Fibroblast of skin of left quadriceps (primary cell): ENCODE measurements around the gene SLC6A6.

Experiments used
- DNase-seq, 2 experiments: peaks; one replicate each; pipeline ENCODE4 v3.0.0-alpha.2; 2013; ENCODE audit warnings: low read depth in 2 of 2

SLC6A6 gene

DNA sequence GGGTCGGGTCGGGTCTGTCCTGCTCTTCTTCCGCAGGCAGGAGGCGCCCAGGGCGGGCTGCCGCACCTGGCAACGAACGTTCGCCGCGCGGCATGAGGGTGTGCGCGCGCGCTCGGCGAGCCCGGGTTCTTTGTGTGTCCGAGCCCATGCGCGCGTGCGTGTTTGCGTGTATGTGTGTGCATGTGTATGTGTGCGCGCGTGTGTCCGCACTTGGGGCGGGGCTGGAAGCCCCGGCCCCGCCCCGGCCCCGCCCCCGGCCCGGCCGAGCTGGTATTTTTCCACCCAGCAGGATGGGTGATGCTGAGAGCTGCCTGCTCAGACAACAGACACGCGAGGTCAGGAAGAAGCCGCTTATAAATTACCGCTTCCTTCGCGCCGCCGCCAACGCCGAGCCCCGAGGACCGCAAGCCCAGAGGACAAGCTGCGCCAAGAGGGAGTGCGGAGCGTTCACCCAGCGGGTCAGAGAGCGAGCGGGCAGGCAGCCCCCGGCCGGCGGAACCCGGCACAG, at the start of gene SLC6A6:
Gene SLC6A6 (plus strand): TSS at position 303 of the 508 bp plus-strand sequence. CDS start 41,029 bp downstream, outside the sequence.
- DNase-seq = peak; percentile 86 to 90

DNA sequence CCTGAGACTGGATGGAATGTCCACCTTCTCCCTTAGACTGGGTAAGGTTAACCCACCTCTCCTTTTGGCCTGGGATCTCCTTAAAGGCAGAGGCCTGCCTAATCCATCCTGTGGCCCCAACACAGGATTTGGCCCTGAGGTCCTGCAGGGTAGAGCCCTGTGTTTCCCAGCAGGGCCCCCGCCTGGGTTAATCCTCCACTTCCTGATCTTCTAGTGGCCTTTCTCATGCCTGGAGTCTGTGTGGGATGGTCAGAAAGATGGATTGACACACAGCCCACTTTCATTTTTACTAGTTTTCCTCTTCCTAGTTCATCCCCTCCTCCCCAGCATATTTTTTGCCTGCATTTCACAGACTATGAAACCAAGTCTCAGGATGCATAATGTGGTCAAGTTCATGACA, 48.9 kb upstream of the SLC6A6 start:
- no peak for DNase-seq

DNA sequence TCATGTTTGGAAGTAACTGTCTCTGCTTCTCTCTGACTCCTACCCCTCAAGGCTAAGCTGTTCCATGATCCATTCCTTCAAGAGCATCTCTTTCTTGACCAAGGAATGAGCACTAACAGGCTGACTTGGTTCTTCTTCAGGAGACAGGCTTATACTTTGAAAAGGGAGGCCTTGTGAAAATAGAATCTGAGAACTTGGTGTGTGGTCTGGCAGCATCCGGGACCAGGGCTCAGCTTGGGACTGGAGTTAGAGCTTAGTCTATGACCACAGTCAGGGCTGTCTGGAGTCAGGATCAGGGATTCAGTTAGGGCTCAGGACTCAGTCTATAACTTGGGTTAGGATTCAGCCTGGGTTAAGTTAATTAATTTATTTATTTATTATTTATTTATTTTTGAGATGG, 44.9 kb upstream of the SLC6A6 start:
- no peak for DNase-seq

DNA sequence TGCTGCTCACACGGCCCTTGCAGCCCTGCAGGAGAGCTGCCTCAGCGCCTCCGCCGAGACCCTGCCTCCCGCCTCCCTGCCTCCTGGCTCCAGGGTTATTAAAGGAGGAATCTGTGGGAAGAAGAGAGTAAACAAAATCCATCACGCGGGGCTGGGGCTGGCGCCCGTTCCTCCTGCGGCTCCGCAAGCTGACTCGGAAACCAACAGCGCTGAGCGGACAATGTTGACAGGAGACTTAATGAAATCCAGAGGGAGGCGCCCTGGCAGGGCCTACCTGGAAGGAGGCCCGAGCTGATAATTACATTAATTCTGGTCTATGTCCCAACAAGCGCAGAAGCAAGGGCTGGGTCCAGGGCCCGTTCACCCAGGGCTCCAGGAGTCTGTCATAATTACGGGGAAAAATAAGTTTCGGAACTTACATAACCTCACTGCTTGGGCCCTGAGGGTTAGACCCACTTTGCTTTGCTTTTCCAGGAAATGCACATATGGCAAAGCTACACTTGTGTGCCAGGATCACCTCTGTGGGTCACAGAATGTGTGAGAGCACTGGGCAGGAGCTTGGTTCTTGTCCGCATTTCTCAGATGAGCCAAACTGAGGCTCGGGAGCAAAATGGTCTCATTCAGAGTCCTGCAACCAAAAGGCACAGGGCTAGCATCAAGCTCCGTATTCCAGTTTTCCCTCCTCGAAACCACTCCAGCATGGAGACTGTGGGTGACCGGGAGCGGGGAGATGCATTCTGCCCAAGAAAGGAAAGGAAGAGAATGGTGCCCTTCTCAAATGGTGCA, 43.8 kb upstream of the SLC6A6 start:
- peak; percentile 37 to 42 for DNase-seq

DNA sequence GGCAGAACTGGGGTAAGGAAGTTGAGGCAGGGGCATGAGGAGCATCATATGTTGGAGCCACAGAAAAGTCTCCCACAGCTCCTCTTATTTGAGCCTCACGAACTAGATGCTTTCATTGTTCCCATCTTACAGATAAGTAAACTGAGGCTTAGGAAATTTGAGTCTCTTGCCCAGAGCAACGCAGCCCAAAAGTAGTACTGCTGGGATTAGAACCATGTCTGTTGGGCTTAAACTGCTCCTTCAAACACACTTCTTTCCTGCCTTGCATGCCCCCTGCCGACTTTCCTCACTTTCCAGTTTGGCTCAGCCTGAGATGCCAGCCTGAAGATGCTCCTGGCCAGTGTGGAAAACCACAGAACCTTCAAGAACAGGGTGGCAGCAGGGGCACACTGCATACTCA, 43.1 kb upstream of the SLC6A6 start:
- DNase-seq = no peak

DNA sequence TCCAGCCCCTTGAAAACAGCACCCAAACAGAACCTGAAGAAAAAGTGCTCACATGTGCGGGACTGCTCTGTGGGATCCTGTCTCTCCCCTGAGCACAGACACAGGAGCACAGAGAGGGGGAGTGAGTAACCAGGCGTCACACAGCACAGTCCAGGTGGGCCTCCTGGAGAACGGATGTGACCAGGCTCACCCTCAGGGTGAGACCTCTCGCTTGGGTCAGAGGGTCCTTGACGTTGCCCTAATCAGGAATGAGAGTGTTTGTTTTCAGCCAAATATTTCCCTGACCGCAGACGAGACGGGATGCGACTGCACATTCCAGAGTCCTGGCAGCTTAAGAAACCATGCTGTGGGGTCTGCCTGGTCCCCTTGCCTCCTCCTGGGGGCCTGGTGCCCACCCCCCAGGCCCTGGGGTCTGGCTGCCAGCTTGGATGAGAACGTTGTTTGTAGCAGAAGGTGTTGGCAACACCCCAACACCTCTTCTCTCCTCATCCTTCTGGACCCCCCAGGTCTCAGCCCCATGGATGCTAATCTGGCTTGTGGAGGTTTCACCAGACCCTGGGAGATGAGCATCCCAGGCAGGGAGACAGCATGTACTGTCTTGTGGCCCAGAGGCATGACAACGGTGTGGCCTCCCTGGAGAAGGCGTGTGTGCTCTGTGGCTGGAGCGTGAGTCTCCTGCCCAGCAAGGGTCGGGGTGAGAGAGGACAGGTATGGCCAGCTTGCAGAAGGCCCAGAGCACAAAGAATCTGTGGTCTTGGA, 42.1 kb upstream of the SLC6A6 start:
- DNase-seq = no peak

DNA sequence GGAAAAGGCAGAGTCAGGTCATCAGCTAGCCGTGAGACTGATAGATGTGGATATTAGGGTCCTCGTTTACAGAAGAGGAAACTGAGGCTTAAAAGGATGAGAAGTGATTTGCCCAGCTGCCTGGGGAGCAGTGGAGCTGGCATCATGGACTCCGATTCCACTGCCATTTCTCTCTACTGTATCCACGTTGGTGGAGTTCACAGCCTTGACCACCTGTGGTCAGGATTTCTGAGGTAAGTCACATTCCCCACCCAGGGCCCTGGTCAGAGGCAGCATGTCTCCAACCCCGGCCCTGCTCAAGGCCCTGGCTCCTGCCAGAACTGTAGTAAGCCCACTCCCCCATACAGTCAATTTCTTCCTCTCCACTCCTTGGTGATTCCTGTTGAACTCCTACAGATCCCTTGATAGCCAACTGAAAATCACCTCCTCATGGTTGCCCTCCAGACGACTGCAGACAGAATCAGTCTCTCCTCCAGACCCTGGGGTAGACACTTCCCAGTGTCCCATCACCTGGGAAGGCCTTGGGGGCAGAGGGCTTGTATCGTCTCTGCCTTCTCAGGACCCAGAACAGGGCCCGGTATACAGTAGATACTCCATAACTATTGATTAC, 41.2 kb upstream of the SLC6A6 start:
- DNase-seq = no peak

DNA sequence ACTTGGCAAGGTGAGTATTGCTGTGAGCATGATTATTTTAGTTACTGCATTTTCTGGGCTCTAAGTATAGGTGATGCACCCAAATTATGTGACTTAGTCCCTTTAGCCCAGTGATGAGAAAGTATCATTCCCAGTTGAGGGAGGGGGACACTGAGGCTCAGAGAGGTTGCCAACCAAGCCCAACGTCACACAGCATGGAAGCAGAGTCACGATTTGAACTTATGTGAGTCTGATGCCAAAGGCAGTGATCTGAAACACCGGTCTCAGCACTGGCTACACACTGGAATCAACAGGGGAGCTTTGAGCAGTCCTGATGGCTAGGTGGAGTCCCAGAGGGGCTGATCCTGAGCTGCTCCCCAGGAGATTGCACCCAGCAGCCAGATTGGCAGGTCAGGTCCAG, 39.5 kb upstream of the SLC6A6 start:
- no peak for DNase-seq

DNA sequence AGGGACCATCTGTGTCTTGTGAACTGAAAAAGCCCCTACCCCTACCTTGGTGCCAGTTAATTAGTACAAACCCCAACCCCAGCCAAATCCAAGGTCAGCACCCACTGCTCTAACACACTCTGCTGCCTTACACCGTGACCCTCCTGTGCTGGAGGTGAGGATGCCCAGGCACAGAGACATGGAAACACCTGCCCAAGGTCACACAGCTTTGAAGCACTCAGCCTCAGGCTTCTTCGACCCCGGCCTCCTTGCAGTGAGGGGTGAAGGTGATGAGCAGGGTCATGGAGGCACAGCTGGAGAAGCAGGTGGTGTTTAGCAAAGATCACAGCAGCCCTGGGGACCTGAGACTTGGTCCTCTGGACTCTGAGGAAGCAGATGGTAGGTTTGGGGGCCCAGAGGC, 39.0 kb upstream of the SLC6A6 start:
- DNase-seq = no peak

DNA sequence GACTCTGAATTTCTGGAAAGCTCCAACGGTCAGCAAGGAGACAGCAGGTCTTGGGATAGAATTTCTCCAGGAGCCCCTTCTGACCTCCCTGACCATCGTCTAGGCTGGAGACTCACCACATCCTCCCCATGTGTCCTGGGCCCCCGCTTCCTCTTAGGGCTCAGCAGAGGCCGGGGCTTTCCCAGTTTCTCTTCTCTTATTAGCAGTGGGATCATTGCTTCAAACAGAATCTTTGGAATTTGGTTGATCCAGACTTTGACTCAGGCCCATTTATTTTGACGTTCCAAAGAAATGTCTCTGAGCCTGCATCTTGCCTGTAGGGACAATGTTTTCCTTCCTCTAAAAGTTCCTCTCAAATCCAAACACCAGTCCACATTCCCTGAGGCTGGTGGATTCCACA, 38.4 kb upstream of the SLC6A6 start:
- DNase-seq = no peak

DNA sequence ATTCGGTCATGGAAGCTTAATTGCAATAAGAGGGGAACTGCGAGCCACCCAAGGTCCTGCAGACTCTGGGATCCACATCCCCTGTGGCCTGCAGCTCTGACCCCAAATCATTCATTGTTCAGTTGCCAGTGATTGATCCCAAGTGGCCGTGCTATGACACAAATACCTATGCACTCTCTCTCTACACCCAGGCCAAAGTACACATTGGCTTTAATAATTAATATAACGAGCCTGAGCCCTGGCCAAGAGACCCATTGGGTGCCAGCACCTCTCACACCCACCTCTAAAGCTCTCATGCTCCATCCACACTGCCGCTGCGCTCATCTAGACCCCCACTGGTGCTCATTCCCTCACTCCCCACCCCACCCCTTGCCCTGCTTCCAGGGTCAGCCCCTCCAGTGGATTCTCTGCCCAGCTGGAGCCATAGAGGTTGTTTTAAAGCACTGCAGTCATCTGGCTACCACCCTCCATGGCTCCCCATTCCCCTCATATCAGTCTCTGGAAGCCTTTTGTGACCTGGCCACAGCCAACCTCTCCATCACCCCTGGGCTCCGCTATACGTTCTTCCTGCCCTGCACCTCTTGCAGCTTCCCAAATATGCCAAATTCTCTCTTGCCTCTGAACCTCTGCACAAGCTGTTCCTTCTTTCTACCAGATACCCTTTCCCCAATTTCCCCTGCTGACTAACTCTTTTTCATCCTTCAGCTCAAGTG, 37.7 kb upstream of the SLC6A6 start:
- DNase-seq = no peak

DNA sequence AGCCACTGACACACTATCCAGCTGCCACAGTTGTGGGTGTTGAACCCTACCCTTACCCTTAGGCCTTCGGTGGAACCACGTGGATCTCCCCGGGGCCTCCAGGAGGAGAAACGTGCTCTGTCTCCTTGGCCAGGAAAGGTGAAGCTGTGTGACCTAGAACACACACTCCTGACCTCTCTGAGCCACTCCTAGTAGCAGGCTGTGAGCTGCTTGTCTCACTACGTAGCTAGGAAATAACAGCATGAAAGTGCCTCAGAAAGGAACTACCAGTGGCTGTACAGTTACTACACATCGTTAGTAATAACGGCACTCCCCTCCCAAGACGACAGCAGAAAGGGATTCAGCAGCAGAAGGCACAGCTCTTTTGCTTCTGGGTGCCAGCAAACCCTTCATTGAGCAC, 36.2 kb upstream of the SLC6A6 start:
- no peak for DNase-seq

DNA sequence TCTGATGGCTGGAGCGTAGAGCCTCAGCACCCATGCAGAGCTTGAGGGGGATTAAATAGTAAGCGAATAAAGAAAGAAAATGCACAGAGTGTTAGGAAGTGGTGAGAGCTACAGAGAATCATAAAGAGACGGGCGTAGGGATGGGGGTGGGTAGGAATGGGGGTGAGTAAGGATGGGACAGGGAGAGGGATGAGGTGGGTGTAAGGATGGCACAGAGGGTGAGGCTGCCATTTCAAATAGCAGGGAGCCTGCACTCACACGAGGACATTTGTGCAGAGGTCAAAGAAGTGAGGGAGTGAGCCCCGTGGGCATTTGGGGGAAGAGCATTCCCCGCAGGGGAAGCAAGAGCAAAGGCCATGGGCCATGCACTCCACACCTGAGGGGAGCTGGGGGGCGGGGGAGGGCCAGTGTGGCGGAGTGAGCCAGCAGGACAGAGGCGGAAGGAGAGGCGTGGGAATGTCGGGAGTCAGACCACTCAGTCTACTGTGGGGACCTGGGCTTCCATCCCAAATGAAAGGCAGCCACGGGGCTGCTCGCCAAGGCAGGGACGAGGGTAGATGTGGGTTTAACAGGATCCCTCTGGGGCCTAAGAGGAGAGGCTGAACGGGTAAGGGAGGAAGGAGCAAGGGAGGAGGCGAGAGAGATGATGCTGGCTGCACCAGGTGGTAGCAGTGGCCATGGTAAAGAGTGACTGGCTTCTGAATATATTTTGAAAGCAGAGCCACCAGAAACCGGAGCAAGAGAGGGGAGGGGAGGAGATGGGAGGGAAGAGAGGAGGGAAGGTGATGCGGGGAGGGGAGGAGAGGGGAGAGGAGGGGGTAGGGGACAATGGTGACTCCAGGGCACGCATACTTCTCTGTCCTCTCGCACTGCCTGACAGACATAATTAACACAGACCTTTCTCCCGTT, 35.2 kb upstream of the SLC6A6 start:
- no peak for DNase-seq

DNA sequence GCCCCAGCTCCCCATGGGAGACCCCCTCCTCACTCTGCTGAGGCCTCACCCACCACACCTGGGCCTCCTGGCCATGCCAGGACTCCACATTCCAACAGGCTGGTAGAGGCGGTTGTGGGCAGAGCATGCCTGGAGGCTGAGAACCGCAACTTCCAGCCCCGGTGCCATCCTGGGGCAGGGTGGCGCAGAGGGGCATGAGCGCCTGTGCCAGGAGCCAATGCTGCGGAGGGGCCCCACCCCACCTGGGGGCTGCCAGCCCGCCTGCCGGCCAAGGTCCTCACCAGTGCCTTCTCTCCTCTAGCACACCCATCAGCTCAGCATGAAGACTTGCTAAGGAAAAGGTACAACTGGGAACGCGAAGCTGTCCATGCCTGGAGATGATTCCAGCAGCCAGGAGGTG, 34.3 kb upstream of the SLC6A6 start:
- no peak for DNase-seq

DNA sequence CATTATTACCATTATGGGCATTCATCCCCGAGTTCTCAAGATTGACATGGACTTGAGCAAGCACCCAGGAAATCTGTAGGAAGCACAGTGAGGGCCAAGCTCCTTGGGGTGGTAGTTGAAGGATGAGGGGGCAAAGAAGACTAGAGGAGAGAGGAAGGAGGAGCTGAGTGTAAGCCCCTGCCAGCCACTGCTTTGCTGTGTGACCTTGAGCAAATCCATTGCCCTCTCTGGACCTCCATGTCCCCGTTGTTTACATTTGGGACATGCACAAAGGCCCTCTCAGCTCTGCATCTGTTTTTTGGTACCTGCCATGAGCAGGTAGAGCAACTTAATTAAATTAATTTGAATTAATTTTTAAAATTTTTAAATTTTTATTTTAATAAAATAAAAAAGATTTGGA, 33.5 kb upstream of the SLC6A6 start:
- DNase-seq = no peak

DNA sequence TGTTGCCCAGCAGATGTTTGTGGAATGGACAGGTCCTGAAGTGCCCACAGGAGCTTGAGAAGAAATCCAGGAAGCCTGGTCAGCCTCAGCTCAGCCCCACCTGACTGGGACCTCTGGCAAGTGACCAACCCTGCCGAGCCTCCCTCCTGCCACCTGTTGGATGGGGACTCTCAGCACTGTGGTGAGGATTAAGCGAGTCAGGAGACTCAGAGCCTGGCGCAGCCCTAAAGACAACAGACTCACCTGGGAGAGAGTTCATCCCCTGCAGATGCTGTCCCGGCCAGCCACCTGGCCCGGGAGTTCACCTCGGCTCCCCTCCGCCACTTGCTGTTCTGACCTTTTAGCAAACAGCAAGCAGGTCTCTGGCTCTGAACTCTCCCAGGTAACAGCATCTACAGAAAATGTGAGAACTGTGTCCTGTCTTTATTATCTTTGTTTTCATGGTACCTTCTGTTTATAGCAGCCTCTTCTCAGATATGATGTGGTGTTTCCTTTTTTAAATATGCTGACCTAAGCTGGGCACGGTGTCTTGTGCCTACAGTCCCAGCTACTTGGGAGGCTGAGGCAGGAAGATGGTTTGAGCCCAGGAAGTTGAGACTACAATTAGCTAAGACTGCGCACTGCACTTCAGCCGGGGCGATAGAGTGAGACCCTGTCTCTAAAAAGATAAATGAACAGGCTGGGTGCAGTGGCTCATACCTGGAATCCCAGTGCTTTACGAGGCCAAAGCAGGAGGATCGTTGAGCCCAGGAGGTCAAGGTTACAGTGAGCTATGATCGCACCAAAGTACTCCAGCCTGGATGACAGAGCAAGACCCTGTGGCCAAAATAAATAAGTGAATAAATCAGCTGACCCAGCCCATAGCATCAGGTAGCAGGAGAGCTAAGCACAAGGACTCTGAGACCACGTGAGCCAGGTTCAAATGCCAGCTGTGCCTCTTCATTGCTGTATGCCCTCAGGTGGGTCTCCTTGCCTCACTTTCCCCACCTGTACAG, 32.4 kb upstream of the SLC6A6 start:
- DNase-seq = no peak

DNA sequence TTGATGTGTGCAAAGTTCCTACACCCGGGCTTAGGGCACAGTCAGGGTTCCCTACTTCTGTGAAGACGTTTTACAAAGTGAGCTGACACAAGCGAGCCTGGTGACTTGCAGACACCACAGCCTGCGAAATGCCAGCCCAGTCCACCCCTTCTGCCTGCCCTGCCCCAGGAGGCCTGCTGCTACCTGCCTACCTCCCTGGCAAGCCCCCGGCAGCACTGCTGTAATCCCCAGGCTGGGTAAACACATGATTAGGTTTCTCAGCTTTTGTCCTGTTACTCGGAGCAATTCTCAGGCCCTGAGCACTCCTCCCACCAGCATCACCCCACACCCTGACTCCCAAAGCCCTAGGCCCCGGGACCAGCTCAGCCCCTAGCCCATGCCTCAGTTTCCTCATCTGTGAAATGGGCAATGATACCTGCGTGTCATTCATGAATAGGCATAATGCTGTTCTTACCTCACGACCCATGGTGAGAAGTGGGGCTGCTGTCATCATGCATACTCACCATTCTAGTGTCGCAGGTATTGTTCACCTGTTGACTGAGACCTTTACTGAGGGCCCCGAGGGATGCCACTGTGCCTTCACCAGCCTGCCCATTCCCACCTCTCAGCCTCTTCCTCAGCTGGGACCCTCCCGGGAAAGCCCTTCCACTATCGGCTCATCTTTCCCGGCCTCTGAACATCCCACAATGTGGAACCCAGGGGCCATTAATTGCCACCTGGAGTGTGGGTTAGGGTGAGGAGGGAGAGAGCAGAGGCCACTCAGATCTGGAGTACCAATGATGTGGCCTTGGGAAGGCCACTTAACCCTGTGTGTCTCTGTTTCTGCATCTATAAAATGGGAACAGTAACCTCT, 31.5 kb upstream of the SLC6A6 start:
- DNase-seq = no peak

DNA sequence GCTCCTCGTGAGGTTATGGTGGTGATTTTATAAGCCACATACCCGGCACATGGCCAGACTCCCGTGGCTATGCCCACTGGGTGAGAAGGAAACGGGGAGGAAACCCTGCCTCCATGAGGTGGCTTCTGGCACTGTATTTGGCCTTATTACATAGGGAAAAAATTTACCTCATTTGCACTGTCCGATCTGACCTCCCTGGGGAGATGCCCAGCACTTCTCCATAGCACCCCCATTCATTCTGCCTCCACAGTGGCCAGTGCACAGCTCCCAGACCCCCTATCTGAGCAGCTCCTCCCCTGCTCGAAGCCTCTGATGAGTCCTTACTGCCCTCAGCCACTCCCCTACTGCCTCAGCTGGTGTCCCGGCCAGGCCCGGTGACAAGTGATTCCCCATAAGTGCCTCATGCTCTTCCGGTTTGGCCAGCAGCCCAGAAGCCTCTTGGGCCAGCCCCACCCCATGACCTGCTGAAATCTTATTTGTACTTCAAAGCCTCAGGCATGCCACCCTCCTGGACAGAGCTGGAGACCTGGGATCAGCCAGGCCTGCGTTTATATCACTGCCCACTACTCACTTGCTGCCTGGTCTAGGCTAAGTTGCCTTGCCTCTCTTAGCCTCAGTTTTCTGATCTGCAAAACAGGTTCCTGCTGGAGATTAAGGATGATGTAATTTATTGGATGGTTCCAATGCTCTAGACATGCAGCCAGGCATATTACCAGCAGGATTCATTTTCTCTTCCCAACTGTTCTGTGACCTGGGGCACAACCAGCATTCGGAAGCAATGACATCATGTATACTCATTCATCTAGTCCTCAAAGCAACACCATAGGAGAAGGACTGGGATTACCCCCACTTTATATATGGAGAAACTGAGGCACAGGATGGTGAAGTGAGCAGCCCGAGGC, 30.6 kb upstream of the SLC6A6 start:
- no peak for DNase-seq
